HUDEP-2 (cell line): ENCODE results near the gene CD38.
"Not testable (repeated sequence)": the region's sequence is repeated elsewhere in the genome, so short reads cannot be mapped to it uniquely, and the experiment has no call there.

Experiments
- DNase-seq, 76 experiments: peaks; one replicate each; lab custom pipeline; 2025; ENCODE audit not compliant: unreplicated experiment in 76 of 76; lab: John Stamatoyannopoulos, UW

Gene CD38

GRCh38 chr4:15861198-15861597, 83.1 kb downstream of the CD38 start:
- not testable (repeated sequence) for DNase-seq

DNA sequence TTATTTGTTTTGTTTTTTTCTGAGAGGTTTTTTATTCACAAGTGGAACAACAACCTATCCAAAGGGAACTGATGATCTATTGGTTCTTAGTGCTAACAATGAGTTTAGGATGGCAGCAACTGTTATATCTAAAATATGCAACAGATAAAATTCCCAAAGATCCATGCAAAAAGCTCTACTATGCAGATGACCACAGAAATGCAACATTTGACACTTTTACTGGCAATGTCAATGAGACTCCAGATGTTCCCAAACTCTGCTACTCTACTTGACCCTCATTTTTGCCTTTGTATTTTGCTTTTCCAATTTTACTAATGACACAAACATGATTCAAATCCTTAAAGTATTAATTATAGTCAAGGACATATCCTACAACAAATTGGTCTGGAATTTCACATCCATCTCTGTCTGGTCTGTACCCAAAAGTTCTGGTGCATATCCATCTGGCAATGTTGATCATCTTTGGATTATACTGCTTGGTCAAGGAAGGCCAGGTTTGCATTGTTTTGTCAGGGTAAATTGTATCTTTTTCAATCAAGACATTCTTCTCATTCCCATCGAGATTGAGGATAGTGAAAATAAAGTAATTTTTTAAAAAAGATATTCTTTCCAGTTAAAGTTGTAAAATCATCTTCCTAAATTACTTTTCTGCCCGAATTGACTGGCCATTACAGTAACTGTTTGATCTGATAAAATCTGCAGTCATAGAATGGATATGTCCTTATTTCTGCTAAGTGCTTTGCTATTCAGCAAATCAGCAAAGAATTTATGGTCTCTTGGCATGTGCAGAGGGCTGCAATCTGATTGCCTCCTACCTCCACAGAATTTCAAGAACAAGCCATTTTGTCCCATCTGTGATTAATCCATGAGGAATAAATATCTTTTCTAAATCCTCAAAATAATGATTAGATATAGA, 86.8 kb downstream of the CD38 start:
- no peak for DNase-seq

DNA sequence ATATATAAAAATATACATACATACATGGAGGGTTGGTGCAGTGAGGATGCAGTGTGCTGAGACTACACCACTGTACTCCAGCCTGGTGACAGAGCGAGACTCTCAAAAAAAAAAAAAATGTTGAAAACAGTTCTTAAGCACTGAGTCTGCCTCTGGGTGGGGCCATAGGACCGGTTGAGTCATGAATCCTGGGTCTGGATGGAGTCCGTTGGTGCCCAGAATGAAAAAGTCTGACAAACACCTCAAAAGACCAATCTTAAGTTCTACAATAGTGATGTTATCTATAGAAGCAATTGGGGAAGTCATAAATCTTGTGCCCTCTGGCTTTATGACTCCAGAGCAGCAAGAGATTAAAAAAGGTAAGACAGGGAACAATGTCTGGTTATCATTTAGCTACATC, 90.0 kb downstream of the CD38 start:
- DNase-seq, result peak in 3 of 76 experiments; percentile 0 to 12 (median 5)

- DNase-seq, result no peak
Measured at GRCh38 chr4:15868826-15869413, 90.8 kb downstream of the CD38 start.

DNA sequence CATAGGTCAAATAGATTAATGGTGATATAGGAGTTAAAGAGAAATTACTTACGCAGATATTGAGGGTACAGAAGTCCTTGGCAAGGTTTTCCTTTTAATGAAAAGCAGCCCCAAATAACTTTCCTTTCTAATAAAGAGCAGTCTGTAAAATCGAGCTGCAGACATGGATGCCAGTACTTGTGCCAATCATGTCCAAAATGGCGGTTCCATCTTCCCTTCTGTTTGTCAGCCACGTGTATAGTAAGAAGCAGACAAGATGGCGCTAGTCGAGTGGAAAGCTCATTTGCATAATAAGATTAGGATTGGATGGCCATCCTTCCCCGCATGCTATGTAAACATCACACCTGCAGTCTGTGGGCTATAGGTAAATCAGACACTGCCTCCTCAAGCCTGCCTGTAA, 92.0 kb downstream of the CD38 start:
- no peak for DNase-seq

GRCh38 chr4:15870921-15871664, 93.0 kb downstream of the CD38 start:
- no peak for DNase-seq

DNA sequence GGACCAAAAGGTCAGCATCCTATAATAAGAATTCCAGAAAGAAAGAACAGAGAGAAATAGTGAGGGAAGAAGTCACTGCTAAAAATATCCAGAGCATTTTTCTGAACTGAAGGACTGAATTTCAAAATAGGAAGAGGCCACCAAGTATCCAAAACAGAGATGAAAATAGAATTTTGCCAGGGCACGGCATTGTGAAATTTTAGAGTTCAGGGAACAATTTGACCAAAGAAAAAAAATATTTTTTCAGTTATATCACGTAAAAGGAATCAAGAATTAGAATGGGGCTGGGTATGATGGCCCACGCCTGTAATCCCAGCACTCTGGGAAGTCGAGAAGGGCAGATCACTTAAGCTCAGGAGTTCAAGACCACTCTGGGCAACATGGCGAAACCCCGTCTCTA, 95.0 kb downstream of the CD38 start:
- no peak for DNase-seq

GRCh38 chr4:15874671-15875070, 96.5 kb downstream of the CD38 start:
- DNase-seq, result no peak

DNA sequence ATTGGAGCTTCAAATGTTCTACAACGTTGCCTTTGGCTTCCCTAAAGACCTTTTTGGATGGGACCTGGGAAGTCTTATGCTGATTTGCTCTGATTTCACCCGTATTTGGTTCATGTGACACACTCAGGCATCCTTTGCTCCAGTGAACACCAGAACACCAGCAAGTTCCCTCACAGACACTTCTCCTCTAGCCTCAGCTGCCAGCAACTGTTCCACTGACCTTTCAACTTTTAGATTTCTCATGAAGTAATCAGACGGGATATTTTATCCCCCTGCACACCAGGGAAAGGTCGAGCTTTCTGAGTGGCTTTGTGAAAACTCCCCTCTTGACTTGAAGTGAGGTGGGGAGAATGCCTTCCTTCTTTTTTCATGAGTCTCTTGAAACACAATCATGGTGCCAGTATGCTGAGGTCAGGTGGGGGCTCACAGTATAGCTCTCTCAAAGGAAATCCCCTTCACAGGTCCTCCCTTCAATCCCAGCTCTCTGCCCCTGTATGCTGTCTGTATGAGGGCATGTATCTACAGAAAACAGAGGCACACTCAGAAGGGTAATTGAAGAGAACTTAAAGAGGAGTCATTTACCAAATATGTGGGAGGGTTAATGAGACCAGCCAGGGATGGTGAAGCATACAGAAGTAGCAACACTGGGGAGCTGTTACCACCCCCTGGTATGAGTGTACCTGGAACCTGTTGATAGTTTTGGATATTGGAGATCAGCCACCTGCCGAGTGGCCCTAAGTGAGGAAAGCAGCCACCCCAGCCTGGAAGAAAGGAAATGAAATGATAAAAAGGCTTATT, 97.7 kb downstream of the CD38 start:
- no peak for DNase-seq

DNA sequence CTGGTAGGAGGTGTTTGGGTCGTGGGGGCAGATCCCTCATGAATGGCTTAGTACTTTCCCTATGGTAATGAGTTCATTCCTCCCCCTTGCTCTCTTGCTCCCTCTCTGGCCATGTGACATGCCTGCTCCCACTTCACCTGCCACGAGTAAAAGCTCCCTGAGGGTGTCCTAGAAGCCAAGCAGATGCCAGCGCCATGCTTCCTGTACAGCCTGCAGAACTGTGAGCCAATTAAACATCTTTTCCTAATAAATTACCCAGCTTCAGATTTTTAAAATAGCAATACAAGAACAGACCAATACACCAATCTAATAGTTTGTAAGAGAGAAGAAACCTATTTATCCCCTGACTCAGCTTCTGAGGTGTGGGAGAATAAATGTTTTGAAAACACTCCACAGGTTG, 99.9 kb downstream of the CD38 start:
- DNase-seq, result no peak

GRCh38 chr4:15881820-15882219, 103.7 kb downstream of the CD38 start:
- no peak for DNase-seq

DNA sequence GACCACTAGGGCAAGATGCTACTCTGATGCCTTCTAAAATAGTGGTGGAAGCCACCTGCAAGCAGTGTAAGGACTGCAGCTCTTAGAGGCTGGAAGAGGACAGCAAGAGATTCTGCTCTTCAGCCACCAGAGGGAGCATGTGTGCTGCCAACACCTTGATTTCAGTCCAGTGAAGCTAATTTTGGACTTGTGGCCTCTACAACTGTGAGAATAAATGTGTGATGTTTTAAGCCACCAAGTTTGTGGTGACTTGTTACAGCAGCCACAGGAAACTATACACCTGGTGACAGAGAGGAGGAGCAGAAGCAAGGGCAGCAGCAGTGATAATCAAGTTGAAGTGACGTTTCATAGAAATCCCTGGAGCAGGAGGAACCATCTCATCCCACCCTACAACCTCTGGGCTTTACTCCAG, 104.6 kb downstream of the CD38 start:
- DNase-seq, result peak in 34 of 76 experiments; percentile 0 to 58 (median 16)

DNA sequence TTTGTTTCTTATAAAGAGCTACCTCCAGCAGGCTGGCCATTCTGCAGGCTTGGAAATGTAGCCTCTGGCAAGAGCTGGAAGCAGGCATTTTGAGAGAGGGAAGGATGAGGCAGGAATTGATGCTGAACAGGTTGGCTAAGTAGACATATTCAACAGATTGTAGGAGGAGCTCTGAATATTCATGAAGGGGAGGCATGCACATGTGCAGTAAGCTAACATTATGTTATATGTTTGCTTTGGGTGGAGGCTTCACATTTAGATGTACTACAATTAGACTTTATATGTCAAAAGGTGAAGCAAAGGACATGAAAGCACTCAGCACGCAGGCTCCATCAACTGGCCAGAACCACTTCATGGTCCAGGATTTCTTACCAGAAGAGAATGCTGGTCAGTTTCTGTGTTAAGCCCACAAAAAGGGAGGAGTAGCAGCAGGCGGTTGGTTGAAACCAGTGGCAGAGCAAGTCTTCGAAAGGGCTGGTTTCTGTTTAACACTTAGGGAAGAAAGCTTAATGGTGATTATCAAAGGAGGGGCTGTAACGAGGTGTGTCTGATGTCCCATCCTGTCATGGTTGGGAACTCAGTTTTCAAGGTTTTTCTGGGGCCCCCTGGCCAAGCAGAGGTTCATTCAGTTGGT, 105.6 kb downstream of the CD38 start:
- DNase-seq, result no peak

DNA sequence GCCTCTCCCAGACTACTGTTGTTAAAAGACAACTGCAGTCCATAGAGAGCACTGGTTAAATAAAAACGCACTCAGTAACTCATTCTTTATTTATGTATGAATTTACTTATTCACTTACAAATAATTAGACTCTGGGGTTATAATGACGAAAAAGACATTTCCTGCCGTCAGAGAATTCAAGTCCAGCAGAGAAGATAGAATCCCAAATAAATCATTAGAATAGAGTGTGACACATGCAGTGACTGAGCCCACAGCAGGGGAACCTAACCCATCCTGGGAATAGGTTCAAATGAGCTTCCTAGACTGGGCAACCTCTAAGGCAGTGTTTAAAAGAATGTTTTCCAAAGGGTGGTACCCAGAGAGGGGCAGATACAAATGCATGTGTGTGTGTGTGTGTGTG, 106.5 kb downstream of the CD38 start:
- no peak for DNase-seq

DNA sequence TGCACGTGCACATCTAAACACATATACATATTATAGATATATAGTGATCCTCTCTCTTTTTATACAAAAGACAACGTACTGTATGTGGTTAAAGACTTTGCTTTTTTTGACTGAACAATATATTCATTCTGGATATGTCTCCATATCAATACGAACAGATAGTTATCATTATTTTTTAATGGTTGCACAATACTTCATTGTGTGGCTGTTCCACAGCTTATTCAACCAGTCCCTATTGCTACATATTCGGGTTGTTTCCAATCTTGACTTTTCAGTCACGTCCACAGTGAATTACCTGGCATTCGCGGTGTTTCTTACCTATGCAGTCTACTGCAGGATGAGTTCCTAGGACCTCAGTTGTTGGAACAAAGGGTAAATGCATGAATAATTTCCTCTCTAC, 107.3 kb downstream of the CD38 start:
- no peak for DNase-seq

DNA sequence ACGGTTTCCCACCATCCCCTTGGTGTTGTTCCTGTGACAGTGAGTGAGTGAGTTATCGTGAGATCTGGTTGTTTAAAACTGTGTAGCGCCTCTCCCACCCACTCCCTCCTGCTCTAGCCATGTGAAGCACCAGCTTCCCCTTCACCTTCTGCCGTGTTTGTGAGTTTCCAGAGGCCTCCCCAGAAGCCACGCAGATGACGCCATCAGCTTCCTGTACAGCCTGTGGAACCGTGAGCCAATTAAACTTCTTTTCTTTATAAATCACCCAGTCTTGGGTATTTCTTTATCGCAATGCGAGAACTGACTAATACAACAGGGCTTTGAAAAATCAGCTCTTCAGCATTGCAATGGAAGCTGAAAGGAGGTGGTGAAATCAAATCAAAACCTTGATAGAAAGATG, 110.4 kb downstream of the CD38 start:
- no peak for DNase-seq

GRCh38 chr4:15890246-15890829, 112.2 kb downstream of the CD38 start:
- DNase-seq, result no peak

- no peak for DNase-seq
Measured at GRCh38 chr4:15891312-15891711, 113.2 kb downstream of the CD38 start.

DNA sequence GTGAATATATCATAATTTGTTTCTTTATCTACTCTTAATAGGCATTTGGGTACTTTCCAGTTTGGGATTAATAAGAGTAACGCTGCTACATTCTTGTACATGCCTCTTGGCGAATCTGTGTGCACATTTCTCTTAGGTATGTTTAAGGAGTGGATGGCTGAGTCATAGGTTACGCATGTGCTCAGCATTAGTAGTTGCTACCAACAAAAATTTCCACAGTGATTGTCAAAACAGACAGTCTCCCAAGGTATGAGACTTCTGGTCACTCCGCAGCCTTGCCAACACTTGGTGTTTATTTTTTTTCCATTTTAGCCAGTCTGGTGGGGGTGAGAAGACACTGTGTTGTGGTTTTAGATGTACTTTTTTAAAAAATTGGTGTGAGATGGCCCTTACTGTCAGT, 115.8 kb downstream of the CD38 start:
- no peak for DNase-seq

GRCh38 chr4:15894393-15894792, 116.3 kb downstream of the CD38 start:
- no peak for DNase-seq
